GM18951 (cell line): Measurements from ENCODE around the gene SLC29A3.
"Not testable (repeated sequence)": the region's sequence is repeated elsewhere in the genome, so short reads cannot be mapped to it uniquely, and the experiment has no call there.

Experiments
- POLR2A ChIP-seq: IDR thresholded peaks from 4 replicates; pipeline ENCODE4 v1.6.1; 2011; ENCODE audit warnings: mild to moderate bottlenecking; ENCODE audit not compliant: insufficient read length, insufficient read depth; ENCODE audit errors: extremely low read depth
- in situ Hi-C: fragments of 300-500 bp; cut with MboI; formaldehyde crosslinking; loops from one replicate; pipeline ENCODE4 v1.12.0; 2022; ENCODE audit warnings: low sequenced_read_pairs, mixed read lengths, inconsistent platforms; ENCODE audit not compliant: unreplicated experiment

SLC29A3 gene

DNA sequence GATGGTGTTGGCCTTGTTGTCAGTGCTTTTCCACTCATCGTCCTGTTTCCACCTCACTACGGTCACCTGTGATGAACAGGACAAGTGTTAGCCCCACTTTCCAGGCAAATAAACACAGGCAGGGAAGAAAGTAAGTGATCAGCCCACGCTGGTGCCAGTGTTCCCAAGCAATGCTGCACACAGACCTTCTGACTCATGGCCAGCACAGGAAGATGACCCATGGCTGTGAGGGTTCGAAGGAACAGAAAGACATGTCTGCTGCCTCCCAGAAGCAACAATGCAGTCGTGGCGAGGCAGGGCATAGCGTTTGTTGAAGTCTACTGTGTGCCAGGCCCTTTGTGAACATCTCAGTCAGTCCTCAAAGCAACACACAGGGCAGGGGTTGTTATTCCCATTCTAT lies 35.7 kb downstream of the SLC29A3 start:
- TF ChIP-seq POLR2A, result no peak
- in situ Hi-C loops, result no loop called here

DNA sequence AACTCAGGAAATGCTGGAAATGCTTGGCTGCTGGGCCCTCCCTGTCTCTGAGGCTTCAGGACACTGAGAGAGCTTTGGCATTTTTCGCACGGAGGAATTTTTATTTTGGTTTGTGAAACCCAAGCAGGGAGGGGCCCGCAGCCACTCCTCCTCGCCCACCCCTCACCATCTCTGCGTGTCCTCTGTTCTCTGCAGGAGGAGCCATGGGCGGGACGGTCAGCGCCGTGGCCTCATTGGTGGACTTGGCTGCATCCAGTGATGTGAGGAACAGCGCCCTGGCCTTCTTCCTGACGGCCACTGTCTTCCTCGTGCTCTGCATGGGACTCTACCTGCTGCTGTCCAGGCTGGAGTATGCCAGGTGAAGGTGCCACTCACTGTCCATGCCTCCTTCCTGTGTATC lies 36.8 kb downstream of the SLC29A3 start:
- in situ Hi-C loops, result no loop called here

DNA sequence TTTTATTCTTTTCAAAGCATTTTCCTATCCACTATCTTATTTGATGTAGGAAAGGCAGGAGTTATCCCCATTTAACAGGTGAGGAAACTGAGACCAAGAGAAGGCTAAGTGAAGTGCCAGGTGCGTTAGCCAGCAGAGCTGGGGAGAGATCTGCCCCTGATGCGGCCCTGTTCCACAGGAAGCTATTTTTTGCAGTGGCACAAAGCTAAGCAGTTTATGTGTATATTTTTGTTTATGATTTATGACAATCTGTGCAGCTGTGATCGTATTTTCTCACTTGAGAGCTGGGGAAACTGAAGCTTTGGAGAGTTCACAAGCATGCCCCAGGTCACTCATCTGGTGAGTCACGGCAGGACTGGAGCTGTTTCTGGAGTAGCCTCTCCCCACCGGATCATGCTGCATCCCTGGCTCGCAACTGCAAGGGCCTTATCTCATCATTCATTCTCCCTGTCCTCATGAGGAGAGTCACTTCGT lies 38.8 kb downstream of the SLC29A3 start:
- TF ChIP-seq POLR2A, result no peak

More for the DNA sequence above, 36.8 kb downstream of the SLC29A3 start:
- TF ChIP-seq POLR2A, result no peak

DNA sequence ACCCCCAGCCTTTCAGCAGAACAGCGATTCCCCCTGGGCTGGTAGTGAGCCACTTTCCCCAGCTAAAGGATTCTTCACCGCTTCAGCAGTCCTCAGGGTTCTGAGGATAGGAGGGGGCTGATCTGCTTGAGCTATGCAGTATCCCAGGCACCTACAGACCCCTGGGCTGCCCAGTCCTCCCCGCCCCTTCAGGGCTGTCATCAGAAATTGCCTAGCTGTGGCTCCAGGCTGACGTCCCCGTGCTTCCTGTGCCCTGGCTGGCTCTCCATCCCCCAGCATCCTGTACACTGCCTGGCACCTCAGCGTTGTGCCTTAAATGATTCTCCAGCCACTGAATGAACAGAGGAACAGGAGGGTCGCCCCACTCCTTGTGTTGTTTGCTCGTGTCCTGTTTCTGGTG lies 39.2 kb downstream of the SLC29A3 start:
- no peak for TF ChIP-seq POLR2A

More for the DNA sequence above, 38.8 kb downstream of the SLC29A3 start:
- in situ Hi-C loops, result no loop called here

DNA sequence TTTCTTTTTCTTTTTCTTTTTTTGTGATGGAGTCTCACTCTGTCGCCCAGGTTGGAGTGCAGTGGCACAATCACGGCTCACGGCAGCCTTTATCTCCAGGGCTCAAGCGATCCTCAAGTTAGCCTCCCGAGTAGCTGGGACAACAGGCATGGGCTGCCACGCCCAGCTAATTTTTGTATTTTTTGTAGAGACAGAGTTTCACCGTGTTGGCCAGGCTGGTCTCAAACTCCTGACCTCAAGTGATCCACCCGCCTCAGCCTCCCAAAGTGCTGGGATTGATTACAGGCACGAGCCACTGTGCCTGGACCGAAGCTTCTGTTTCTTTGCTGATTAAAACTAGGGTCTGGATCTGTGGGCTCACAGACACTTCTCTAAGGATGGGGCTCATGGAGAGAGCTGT lies 39.8 kb downstream of the SLC29A3 start:
- in situ Hi-C loops, result not testable (repeated sequence)

More for the DNA sequence above, 39.2 kb downstream of the SLC29A3 start:
- in situ Hi-C loops, result no loop called here

DNA sequence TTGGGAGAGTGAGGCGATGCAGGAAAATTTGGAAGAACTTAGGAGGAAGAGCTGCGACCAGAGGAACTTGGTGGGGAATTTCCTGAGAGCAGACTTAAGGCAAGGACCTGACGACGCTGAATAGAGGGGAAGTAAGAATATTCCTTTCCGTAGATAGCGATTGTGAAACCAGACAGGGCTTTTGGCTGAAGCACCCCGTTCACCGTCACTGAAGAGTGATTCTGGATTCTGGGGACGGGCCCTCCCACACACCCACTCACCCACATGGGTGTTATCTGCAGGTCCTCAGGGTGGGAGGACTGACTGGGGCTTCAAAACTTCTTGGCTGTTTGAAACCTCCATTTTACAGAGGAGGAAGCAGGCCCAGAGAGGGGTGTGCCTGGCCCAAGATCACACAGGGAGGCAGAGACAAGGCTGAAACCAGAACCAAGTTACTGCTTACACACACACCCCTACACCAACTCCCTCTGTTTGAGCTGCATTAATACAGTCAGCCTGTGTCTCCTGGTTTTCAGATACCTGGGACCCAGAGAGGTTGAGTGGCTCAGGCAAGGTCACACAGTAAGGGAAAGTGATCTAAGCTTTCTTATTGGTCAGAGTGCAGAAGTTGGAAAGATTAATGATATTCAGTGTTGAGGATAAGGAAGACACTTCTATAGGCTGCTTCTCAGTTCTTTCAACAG lies 40.4 kb downstream of the SLC29A3 start:
- no peak for TF ChIP-seq POLR2A
- in situ Hi-C loops, result no loop called here

DNA sequence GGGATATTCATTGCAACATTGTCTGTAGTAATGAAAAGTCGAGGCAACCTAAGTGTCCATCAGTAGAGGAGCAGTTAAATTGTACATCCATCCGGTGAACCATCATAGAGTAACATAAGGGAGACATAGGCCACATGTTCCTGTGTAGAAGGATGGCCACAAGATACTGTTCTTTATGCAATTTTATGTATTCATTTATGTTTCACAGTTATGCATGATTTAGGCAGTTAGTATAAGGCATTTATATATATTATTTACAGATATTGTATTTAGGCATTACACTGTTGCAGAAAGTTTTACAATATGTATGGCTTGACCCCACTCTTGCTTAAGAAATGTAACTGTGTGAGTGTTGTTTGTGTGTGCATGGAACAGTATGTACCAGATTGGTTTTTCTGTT lies 41.7 kb downstream of the SLC29A3 start:
- TF ChIP-seq POLR2A, result no peak
- in situ Hi-C loops, result no loop called here

DNA sequence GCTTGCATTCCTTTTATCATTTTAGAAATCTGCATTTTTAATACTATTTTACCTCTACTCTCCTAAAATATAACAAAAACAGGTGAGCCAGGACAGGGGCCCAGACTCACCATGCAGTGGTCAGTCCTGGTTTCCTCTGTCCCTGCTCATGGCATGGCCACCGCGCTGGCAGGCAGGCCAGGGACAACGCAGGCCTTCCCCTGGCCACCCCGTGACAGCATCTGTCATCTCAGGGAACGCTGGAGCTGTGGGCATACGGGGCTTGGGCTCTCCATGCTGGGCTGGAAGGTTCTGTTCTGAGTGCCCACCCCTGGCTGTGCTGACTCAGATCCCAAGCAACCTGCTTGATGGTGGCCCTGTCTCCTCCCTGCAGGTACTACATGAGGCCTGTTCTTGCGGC lies 42.5 kb downstream of the SLC29A3 start:
- in situ Hi-C loops, result no loop called here
- TF ChIP-seq POLR2A, result no peak

DNA sequence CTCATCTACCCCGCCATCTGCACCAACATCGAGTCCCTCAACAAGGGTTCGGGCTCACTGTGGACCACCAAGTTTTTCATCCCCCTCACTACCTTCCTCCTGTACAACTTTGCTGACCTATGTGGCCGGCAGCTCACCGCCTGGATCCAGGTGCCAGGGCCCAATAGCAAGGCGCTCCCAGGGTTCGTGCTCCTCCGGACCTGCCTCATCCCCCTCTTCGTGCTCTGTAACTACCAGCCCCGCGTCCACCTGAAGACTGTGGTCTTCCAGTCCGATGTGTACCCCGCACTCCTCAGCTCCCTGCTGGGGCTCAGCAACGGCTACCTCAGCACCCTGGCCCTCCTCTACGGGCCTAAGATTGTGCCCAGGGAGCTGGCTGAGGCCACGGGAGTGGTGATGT lies 43.1 kb downstream of the SLC29A3 start:
- TF ChIP-seq POLR2A, result no peak
- in situ Hi-C loops, result no loop called here

DNA sequence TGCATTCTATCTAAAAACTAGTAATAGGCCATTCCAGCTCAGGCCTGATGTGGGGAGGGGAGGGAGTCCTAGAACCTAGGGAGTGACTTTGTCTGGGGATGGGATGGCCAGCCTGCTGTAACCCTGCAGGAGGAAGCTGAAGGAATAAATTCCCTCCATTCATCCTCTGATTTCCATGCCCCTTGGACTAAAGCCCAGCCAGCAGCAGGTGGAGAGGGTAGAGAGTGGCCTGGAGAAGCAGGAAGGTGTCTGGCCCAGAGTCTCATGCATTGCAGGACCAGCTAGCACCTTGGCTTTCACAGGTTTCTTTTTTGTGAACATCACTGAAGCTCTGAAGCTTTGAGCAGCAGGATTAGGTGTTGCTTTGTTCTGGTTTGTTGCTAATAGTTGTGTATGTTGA lies 44.9 kb downstream of the SLC29A3 start:
- in situ Hi-C loops, result no loop called here

DNA sequence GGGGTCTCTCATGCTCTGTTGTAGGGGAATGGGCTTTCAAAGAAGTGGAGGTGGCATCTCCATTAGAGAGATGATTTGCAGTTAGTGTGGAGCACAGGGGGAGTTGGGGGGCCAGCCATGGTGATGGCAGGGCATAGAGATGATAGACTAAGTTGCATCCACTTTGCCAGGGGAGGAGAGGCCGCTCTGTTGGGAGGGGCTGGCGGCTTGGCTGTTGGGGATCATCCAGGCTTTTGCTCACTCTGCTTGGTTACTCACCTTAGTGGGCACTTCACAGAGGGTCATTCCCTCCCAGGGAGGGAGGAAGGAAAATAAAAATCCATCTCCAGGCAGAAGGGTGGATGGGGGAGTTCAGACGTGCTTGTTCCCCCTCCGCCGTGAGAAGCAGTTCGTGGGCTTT lies 46.3 kb downstream of the SLC29A3 start:
- no peak for TF ChIP-seq POLR2A
- in situ Hi-C loops, result no loop called here

More for the DNA sequence above, 44.9 kb downstream of the SLC29A3 start:
- no peak for TF ChIP-seq POLR2A

DNA sequence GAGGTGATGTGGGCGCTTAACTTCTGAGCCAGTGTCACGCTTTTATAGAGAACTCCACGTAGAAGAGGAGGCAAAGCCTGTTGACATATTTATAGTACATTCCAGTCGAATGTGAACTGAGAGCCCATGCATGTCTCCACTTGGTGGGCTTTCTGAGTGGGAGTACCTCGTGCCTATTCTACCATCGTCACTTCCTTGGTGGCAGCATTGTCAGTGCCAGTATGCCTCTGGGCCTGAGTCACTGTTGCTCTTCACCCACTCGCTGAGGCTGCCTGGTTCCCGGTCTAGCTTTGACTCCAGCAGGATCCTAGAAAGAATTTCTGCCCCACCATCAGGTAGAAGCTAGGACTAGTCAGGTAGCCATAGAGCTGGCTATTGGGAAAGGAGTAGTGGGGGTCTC lies 47.6 kb downstream of the SLC29A3 start:
- TF ChIP-seq POLR2A, result no peak
- in situ Hi-C loops, result no loop called here

DNA sequence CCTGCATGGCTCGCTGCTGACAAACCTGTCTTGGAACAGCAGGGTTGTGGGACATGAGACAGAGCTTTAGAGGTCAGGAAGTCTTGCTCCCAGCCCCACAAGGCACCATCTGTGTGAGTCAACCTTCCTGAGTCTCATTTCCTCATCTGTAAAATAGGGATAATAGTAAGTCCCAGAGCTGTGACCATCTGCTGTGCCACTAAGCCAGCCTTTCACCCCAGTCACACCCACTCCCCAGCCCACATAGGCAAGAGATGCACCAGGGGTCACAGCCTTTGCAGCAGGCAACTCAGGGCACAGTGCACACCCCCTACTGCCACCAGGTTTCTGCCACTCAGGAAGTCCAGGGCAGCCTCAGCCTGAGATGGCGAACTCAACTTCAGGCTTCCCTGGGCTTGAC lies 48.2 kb downstream of the SLC29A3 start:
- in situ Hi-C loops, result no loop called here
- no peak for TF ChIP-seq POLR2A

DNA sequence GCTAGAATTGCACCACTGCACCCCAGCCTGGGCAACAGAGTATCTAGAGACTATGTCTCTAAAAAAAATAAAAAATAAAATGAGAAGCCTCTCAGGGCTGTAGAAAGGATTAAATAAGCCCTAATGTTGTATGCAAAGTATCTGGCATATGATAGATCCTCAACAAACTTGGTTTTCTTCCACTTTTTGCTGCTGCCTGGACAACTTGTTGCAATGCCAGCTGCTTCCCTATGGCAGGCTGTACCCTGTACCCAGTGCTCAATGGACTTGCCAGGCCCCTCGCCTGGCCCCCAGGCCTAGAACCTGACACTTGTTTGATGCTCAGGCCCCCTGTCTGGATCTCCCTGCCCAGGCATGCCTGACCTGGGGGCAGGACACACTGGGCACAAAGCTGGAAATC lies 49.1 kb downstream of the SLC29A3 start:
- in situ Hi-C loops, result no loop called here
- no peak for TF ChIP-seq POLR2A

DNA sequence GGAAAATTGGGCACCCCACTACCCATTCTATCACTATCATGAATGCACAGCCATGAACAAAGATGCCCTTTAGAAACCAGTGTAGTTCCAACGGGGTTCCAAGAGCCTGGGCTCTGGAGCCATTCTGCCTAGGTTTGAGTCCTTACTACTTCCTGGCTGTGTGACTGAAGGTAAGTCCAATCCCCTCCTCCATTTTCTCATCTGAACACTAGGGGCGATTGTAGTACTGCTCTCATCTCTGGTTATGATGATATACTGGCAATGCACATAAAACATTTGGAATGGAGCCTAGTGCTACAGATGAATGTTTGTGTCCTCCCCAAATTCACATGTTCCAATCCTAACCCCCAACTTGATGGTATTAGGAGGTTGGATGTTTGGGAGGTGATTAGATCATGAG lies 49.6 kb downstream of the SLC29A3 start:
- TF ChIP-seq POLR2A, result no peak
- in situ Hi-C loops, result no loop called here
